22Rv1 (cell line): ENCODE measurements around the gene IL34.

Source experiments
- H3K27ac ChIP-seq: fragments of 450-650 bp; 2 replicates; pipeline ENCODE4 v1.5.1; 2017
- CTCF ChIP-seq: fragments of 450-650 bp; IDR thresholded peaks from 2 replicates; pipeline ENCODE4 v1.5.1; 2017; ENCODE audit warnings: mild to moderate bottlenecking
- ZFX ChIP-seq: fragments of 450-650 bp; IDR thresholded peaks from 2 replicates; pipeline ENCODE4 v1.6.1; 2017; ENCODE audit warnings: antibody characterized with exemption, borderline replicate concordance

The IL34 gene

GRCh38 chr16:70647441-70648359 is 1.3 kb downstream of the IL34 start:
- H3K27ac ChIP-seq = no peak overlapping the region

GRCh38 chr16:70648606-70649005 is 2.2 kb downstream of the IL34 start:
- TF ChIP-seq ZFX = no peak
- no peak for TF ChIP-seq CTCF
- no peak overlapping the region for H3K27ac ChIP-seq

More at GRCh38 chr16:70647441-70648359, 1.3 kb downstream of the IL34 start:
- TF ChIP-seq CTCF = no peak
- no peak for TF ChIP-seq ZFX

- TF ChIP-seq CTCF (no peak), ZFX (no peak)
- H3K27ac ChIP-seq = no peak overlapping the region
Measured at GRCh38 chr16:70649300-70649699, 2.9 kb downstream of the IL34 start.

GRCh38 chr16:70650216-70650615 is 3.9 kb downstream of the IL34 start:
- TF ChIP-seq CTCF (no peak), ZFX (no peak)
- no peak overlapping the region for H3K27ac ChIP-seq

- no peak overlapping the region for H3K27ac ChIP-seq
- TF ChIP-seq CTCF (no peak), ZFX (no peak)
Measured at GRCh38 chr16:70651524-70651923, 5.2 kb downstream of the IL34 start.

- TF ChIP-seq ZFX (no peak), CTCF (no peak)
- H3K27ac ChIP-seq = no peak overlapping the region
Measured at GRCh38 chr16:70652322-70652721, 6.0 kb downstream of the IL34 start.

GRCh38 chr16:70653406-70653805 is 7.0 kb downstream of the IL34 start:
- no peak overlapping the region for H3K27ac ChIP-seq
- no peak for TF ChIP-seq CTCF
- no peak for TF ChIP-seq ZFX
